HuH-7.5 (cell line): ENCODE measurements around the gene ADARB1.

Source experiments
- DNase-seq: peaks from one replicate; pipeline ENCODE4 v3.0.0; 2011; ENCODE audit warnings: low spot score

ADARB1 gene

DNA sequence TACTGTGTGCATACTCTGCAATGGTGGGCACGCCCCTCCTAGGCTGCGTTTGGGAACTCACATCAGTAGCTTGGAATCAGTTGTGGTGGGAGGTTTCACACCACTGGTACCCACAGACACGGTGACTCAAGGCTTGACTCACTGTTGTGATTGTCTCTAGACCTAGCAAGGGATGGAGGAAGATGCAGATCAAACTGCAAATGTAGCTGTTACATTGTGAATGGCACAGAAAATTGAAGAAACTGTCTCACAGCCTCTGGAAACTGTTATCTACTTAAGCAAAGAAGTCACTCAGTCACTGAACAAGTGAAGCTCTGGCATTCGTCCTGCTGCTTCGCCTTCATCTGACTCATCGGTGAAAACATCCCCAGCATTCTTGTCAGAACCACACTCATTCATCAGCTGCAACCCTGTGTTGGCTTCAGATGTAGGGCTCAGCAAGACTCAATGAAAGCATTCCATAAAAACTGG lies 153.8 kb downstream of the ADARB1 start:
- DNase-seq = no peak

DNA sequence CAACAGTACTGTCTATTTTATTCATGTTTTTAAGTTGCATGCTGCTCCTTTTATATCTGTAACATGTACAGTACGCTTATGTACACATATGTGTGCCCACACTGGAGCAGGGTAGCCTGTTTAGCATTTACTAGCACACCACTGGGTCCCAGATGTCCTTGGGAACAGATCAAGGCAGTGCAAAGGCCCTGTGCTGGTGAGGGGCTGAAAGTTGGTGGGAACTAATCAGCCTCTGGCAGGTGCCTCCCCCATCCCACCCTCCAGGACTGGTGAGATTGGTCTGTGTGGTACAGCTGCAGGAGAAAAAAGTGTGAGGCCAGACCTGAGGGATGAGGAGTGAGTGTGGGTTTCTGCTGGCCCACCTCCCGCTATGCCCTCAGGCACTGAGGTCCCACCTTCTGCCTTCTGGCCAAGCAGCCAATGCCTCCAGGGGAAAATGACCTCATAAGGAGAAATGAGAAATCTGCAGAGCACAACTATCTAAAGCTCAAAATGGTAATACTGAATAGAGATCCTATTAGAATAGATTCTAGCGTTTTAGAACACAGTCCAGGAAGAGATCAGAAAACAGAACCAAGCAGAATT lies 154.4 kb downstream of the ADARB1 start:
- no peak for DNase-seq

DNA sequence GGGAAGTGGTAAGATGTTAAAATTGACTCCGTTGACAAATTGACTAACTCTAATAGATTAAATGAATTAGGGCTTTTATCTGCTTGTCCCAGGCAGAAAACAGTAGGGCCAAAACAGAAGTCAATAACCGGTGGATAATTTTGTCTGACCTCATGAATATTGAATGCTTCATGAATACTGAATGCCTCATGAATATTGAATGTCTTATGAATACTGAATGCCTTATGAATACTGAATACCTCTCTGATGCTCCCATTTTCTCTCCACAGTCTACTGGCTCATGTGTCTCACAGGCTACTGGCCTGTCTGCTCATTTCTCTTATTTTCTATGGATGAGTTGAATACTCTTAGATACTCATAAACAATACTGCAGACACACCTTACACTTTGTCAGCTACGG lies 157.3 kb downstream of the ADARB1 start:
- no peak for DNase-seq

DNA sequence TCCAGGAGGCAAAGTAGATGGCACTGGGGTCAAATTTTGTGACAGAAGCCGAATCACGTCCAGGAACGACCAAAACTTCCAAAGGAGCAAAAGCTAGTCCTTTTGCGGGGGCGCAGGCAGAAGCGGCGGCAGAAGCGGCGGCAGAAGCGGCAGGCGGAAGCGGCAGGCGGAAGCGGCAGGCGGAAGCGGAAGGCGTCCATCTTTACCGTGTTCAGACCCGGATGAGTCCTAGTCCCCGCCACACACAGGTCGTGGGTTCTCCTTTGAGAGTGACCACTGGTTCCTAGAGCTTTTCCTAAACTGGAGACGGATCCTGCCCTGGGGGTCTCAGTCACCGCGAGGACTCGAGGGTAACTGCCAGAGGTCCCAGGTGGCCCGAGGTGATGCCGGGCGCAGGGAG lies 159.7 kb downstream of the ADARB1 start:
- no peak for DNase-seq

DNA sequence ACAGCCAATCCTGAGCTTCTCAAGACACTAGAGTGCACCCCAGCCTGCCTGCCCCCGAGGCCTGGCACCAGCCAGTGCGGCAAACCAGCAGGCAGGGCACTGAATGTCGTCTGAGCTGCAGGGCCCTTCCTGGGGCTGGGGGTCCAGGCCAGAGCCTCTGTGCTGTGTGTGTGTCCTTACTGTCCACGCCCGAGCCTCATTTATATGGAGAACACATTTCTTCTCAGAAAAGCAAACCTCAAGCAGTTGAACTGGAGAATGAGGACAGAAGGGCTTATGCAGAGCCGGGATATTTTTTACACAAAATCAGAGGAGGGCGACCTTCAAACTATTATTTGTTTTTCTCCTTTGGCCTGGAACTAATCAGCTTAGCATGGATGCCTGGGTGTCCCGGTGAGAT lies 160.6 kb downstream of the ADARB1 start:
- DNase-seq = no peak

DNA sequence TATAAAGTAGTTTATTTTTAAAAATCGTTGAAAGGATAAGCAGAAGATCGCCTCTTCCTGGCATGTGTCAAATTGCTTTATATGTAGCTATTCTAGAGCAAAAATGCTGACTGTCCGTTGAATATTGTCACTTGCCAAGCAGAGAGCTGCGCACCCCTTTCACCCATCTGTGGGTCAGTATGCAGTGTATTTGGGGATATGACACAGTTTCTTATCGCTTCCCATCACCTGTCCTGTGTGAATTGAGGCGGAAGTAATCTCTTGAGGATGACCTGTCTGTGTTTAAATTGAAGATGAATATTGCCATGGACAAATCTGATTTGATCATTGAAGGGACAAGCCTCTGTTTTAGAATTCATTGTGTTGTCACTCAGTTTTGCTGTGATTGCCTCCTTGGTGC lies 161.1 kb downstream of the ADARB1 start:
- no peak for DNase-seq

DNA sequence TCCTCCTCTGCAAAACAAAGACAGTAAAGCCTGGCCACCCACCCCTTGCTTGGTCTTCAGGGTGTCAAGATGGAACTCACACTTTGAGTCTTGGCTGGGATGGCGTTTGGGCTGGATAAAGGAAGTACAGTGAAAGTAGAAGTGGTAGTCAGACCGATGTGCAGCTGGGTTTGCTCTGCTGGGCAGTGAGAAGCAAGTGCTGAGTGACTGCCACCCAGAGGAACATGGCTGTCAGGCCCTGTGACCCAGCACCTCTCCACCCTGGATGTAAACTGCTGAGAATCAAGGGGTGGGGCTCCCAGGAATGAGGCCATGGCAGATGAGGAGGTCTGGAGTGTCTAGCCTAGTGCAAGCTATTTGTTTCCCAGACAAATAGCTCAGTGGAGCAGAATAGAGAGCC lies 162.1 kb downstream of the ADARB1 start:
- DNase-seq = no peak

DNA sequence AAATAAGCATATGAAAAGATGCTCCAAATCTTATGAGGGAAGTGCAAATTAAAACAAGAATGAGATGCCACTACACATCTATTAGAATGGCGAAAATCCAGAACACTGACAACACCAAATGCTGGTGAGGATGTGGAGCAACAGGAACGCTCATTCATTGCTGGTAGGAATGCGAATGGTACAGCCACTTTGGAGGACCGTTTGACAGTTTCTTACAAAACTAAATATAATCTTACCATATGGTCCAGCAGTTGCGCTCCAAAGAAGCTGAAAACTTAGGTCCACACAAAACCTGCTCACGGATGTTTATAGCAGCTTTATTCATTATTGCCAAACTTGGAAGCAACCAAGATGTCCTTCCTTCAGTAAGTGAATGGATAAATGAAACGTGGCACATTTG lies 163.0 kb downstream of the ADARB1 start:
- DNase-seq = no peak

DNA sequence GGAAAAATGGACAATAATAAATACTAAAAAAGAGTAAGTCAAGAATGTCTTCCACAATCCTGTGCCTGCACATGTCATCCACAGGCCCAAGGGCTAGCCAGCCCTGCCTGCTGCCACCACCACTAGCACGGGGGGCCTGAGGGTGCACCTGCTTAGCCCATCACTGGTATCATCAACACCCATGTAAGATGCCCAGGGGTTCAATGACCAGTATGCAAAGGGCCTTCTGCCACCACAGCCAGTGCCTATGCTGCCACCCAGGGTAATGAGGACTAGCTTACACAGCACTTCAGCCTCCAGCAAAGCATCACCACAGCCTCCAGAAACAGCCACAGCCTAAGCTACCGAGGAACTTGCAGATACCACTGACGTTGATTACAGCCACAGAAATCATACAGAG lies 167.0 kb downstream of the ADARB1 start:
- no peak for DNase-seq

DNA sequence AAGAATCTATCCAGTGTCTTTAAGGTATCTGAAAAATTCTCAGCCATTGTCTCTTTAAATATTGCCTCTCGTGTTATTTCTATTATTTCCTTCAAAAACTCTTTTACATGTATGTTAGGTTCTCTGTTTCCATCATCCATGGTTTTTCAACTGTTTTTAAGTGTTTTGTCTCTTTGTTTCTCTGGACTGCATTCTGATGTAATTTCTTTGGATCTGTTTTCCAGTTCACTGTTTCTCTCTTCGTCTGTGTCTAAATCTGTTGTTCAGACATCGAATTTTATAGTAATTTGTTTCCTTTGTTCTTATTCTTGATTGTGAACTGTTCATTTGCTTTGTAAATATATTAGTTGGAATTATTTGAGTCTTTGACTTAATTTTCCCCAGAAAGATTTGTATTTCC lies 169.2 kb downstream of the ADARB1 start:
- no peak for DNase-seq

DNA sequence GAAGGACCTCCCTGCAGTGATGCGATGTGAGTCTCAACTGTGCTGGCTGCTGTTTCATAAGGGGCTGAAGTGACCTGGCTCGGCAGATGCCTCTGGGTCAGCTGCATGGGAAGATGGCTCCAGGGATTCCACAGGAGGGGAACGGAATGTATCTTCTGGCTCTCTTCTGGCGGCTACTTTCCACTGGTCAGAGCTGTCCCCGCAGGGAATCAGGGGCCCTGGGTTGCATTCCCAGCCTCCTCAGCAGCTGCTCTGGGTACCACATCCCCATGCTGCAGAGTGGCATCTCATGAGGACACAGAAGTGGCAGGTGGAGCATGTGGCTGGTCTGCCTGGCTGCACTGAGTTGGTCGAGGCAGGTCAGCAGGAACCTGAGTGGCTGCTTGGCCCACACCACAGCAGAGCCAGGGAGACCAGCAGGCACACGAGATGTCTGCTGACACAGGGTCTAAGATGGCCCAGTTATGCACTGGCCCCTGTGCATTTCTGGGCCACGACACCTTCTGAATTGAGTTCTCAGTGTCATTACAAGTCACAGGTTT lies 170.5 kb downstream of the ADARB1 start:
- DNase-seq = no peak

DNA sequence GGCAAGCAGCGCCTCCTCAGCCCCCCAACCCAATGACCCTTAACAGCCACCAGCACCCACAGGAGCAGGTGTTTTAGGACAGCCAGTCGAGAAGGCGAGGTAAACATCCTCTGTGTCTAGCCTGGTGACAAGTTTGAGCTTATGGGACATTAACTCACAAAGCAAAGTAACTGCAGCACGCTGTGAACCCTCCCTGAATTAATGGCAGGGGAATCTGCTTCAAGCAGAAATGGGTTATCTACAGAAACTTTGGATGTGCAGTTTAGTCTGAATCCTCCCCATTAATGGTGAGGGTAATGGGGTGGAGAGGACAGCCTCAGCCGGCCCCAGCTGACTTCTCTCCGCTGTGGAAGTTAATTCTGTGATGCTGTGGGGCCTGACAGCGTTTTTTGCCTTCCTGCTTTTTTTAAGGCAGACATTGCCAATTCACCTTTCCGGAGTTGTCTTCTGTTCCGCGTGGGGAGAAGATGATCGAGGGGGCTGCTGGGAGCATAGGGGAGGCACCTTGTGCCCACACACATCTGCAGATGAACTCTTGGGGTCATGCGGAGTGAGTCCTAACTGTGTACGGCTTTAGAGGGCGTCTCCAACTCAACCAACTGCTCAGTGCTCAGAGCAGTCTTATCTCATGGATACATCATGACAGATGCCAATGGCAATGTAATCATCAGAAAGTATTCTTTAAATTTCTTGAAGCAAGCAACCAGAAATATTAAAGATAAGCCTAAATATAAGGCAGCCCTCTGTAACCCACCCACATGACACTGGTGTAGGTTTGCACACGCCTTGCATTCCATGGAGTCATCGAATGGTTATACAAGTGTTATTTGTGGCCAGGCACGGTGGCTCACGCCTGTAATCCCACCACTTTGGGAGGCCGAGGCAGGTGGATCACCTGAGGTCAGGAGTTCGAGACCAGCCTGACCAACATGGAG lies 172.3 kb downstream of the ADARB1 start:
- no peak for DNase-seq

DNA sequence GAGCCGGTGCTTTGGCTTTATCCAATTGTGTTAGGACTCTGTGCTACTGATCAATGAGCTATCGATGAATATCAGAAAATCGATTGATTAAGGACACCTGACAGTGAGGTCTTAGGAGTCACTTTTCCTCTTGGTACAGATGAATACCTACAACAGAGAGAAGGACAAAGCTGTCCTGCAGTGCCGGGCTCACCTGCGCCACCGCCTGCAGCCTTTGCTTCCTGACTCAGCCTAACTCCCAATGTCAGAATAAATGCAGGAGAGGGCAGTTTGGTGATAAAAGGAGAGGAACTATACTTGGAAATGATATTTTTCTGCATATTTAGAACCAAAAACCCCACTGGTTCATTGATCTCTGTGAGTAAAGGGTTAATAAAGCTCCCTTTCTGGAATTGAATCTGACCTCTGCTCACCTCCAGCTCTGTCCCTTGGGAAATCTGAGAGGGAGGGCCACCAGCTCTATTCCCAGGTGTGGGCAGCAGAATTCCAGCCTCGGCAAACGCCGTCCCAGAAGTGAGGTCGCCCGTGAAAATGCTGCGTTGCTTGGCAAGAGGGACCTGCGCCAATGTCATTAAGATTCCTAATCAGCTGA lies 174.0 kb downstream of the ADARB1 start:
- DNase-seq = no peak

DNA sequence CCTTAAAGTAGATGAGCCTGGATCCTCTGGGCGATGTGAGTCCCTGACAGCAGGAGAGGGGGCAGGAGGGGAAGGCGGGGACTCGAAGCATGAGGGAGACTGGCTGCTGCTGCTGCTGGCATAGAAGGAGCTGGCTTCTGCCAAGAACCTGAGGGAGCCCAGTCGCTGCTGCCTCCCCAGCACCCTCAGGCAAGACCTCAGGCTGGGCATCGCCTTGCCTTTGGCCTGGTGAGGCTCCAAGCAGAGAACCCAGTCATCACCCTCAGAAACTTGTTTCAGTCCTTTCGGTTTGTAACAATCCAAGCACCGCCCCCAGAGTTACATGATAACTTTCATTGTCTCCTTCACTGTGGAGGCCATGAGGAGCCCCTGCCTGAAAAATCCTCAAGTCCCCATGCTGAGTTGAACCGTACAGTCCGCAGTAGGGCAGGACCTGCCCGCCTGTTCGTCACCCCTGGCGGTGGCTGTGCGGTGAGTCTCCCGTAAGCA lies 174.6 kb downstream of the ADARB1 start:
- DNase-seq = no peak

DNA sequence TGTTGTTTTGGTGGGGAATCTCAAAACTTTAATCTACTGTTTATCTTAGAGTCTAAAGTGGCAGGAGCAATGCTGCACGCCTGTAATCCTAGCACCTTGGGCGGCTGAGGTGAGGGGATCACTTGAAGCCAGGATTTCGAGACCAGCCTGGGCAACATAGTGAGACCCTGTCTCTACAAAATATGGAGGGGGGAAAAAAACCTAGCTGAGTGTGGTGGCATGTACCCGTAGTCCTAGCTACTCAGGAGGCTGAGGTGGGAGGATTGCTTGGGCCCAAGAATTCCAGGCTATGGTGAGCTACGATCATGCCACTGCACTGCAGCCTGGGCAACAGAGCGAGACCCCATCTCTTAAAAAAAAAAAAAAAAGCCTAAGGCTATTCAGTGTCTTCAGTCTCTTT lies 175.2 kb downstream of the ADARB1 start:
- DNase-seq = no peak

DNA sequence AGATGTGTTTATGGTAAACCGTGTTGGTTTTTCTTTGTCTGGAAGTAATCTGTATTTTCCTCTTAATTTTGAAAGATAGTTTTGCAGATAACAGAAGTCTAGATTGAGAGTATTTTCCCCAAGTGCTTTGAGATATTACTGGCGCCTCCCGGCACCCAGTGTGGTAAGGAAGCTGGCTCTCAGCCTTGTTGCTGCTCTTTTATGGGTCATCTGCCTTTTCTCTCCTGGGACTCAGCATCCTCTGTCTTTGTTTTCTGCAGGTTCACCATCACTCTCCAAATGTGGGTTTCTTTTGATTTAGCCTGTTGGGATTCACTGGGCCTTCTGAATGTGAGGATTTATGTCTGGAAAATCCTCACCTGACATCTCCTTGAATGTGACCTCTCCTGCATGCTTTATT lies 175.9 kb downstream of the ADARB1 start:
- DNase-seq = no peak

DNA sequence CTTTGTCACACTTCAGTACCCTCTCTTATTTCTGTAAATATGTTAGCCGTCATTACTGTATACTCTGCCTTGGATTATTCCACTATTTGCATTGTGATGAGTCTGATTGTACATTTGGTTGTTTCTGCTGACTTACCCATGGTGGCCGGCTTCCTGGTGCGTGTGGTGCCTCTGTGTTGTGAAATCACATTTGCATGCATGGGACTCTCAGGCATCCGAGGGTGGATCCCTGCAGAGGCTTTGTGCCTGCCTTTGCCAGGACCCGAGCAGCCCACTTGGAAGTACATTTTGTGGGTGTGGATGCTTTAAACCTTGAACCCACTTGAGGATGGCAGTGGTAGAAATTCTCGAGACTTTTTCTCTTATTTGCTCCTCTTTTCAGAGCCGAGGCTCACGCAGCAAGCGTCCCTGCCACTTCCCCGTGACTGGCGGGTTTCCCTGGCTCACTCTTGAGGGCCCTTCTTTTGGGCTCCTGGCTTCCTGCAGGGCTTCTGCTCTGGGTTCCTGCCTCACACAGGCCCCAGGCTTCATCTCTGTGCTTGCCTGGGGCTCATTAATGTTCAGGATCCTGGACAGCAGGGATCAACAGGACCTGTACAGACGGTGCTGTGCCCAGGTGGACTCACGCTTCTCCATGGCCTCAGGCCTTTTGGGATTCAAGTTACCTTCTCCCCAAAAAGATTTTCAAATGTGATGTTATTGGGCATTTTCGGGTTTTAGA lies 176.7 kb downstream of the ADARB1 start:
- DNase-seq = no peak

DNA sequence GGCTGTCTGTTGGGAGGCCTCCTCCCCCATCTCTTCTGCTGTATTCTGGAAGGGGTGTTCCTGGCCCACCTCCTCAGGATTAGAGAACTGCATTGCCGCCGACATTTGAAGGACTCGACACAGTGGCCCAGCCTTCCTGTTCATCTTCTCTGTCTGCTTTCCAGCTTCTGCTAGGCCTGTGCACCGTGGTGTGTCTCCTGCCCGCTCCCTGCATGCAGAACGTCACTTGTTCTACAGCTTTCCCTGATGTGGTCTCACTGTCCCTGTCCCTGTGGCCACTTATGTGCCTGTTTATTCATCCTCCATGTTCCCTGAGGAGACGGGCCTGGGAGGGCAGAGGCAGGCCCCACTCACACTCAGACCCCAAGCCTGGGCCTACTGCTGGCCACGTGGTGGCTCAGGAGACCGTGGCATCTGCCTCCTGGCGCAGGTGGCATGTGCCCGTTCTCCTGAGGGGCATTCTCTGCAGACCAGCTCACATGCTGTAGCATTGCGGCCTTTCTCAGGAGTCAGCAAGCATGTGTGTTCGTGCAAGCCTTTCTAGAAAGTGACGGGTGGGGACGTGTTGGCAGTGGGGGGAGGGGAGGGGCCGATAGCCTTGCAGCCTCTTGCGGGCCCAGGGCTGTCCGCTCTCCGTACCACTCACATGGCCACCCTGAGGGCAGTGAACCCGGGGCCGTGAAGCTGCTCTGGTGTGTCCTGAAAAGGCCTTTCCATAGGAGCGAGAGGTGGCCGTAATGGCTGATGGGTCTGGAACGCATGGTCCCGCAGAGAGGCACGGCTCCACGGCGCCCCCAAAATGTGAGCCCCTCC lies 177.5 kb downstream of the ADARB1 start:
- DNase-seq = no peak

DNA sequence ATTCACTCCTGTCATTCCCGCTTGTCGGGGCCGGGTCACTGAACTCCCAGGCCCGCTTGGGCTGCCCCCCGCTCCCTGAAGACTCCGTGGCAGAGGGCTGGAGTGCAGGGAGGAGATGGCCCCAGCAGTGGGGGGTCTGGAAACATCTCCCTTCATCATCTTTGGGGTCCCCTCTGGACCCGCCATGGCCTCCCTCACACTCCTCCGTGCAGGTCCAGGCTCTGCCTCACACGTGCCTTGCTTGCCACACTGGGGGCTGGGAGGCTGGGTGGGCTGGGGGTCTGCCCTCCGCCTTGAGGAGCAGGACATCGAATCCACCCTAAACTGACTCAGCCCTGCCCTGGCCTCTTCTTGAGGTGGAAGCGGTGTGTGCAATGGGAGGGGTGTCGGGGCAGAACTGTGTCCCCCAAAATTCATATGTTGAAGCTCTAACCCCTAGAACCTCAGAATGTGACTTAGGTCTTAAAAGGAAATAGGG lies 178.1 kb downstream of the ADARB1 start:
- DNase-seq = no peak

DNA sequence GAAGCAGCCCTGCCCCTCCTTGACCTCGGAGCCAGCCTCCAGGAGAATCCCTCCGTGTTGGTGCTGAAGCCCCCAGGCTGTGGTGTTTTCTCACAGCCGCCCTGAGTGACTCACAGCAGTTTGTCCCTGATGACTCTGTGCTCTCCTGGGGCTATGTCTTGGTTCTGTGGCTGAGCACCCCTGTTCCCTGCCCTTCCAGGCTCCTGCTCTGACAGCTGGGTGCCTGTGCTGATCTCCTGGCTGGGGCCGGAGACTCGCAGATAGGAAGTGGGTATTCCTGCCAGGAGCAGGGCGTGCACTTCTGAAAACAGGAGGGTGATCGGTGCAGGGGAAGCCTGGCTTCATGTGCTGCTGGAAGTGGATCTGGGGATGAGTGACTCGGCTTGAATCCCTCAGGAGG lies 178.8 kb downstream of the ADARB1 start:
- DNase-seq = no peak
